GM23338 (cell line): ENCODE results near the gene STX17.

ENCODE experiments used
- CREB1 ChIP-seq: fragments of 250-450 bp; sonication (Bioruptor Pico); IDR thresholded peaks from 2 replicates; pipeline ENCODE4 v1.5.0; 2020; ENCODE audit warnings: low read depth, mild to moderate bottlenecking, moderate library complexity
- ETS1 ChIP-seq: IDR thresholded peaks from 2 replicates; pipeline ENCODE4 v1.6.1; 2016; ENCODE audit warnings: antibody characterized with exemption
- EZH2 ChIP-seq: fragments of 200-600 bp; sonication (generic); IDR thresholded peaks from one replicate; pipeline ENCODE4 v1.8.0; 2017; ENCODE audit warnings: antibody characterized with exemption, mild to moderate bottlenecking, low read depth; ENCODE audit not compliant: unreplicated experiment
- EZH2phosphoT487 ChIP-seq: fragments of 200-600 bp; sonication (generic); IDR thresholded peaks from one replicate; pipeline ENCODE4 v1.8.1; 2018; ENCODE audit warnings: antibody characterized with exemption; ENCODE audit not compliant: unreplicated experiment
- JUNB ChIP-seq: IDR thresholded peaks from one replicate; pipeline ENCODE4 v1.6.1; 2016; ENCODE audit warnings: antibody characterized with exemption; ENCODE audit not compliant: unreplicated experiment
- NANOG ChIP-seq: IDR thresholded peaks from 2 replicates; pipeline ENCODE4 v1.6.1; 2016; ENCODE audit warnings: antibody characterized with exemption, borderline replicate concordance
- POLR2AphosphoS5 ChIP-seq: IDR thresholded peaks from 2 replicates; pipeline ENCODE4 v1.6.1; 2016; ENCODE audit warnings: antibody characterized with exemption, low read depth
- STAT1 ChIP-seq: IDR thresholded peaks from one replicate; pipeline ENCODE4 v1.6.1; 2016; ENCODE audit warnings: antibody characterized with exemption; ENCODE audit not compliant: unreplicated experiment
- ZNF114 ChIP-seq: fragments of 250-450 bp; sonication (Bioruptor Pico); IDR thresholded peaks from 2 replicates; pipeline ENCODE4 v1.5.0; 2020; ENCODE audit warnings: mild to moderate bottlenecking, moderate library complexity
- TF ChIP-seq, protein P1 (sequence below), 2 experiments: fragments of 200-600 bp in 1 of 2; sonication (generic) in 1 of 2; conservative IDR thresholded peaks; 2 replicates each; pipeline versions ENCODE4 v1.5.1 to v1.6.1; 2016 to 2017; ENCODE audit warnings: antibody characterized with exemption in 2 of 2, low read depth in 2 of 2, mild to moderate bottlenecking in 2 of 2, moderate library complexity in 1 of 2
- TF ChIP-seq, protein P2 (sequence below): IDR thresholded peaks from one replicate; pipeline ENCODE4 v1.6.1; 2018; ENCODE audit warnings: antibody characterized with exemption; ENCODE audit not compliant: unreplicated experiment
- TF ChIP-seq, protein P3 (sequence below): fragments of 250-450 bp; sonication (Bioruptor Pico); IDR thresholded peaks from 2 replicates; pipeline ENCODE4 v1.5.0; 2020; ENCODE audit warnings: mild to moderate bottlenecking, moderate library complexity

GRCh38 chr9:99863955-99864354, 42.5 kb upstream of the STX17 start:
- TF ChIP-seq CREB1 (CRISPR knock-in tag) = no peak
- TF ChIP-seq, protein P1, sequence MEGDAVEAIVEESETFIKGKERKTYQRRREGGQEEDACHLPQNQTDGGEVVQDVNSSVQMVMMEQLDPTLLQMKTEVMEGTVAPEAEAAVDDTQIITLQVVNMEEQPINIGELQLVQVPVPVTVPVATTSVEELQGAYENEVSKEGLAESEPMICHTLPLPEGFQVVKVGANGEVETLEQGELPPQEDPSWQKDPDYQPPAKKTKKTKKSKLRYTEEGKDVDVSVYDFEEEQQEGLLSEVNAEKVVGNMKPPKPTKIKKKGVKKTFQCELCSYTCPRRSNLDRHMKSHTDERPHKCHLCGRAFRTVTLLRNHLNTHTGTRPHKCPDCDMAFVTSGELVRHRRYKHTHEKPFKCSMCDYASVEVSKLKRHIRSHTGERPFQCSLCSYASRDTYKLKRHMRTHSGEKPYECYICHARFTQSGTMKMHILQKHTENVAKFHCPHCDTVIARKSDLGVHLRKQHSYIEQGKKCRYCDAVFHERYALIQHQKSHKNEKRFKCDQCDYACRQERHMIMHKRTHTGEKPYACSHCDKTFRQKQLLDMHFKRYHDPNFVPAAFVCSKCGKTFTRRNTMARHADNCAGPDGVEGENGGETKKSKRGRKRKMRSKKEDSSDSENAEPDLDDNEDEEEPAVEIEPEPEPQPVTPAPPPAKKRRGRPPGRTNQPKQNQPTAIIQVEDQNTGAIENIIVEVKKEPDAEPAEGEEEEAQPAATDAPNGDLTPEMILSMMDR (conservative IDR thresholded peaks at IDR 0.05; ENCODE audit: low read depth in 2 of 2) = no peak
- no peak for TF ChIP-seq POLR2AphosphoS5
- TF ChIP-seq, protein P2, sequence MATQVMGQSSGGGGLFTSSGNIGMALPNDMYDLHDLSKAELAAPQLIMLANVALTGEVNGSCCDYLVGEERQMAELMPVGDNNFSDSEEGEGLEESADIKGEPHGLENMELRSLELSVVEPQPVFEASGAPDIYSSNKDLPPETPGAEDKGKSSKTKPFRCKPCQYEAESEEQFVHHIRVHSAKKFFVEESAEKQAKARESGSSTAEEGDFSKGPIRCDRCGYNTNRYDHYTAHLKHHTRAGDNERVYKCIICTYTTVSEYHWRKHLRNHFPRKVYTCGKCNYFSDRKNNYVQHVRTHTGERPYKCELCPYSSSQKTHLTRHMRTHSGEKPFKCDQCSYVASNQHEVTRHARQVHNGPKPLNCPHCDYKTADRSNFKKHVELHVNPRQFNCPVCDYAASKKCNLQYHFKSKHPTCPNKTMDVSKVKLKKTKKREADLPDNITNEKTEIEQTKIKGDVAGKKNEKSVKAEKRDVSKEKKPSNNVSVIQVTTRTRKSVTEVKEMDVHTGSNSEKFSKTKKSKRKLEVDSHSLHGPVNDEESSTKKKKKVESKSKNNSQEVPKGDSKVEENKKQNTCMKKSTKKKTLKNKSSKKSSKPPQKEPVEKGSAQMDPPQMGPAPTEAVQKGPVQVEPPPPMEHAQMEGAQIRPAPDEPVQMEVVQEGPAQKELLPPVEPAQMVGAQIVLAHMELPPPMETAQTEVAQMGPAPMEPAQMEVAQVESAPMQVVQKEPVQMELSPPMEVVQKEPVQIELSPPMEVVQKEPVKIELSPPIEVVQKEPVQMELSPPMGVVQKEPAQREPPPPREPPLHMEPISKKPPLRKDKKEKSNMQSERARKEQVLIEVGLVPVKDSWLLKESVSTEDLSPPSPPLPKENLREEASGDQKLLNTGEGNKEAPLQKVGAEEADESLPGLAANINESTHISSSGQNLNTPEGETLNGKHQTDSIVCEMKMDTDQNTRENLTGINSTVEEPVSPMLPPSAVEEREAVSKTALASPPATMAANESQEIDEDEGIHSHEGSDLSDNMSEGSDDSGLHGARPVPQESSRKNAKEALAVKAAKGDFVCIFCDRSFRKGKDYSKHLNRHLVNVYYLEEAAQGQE = no peak
- TF ChIP-seq EZH2 = no peak
- no peak for TF ChIP-seq ZNF114 (CRISPR knock-in tag)
- TF ChIP-seq ETS1 = no peak
- TF ChIP-seq EZH2phosphoT487 = no peak
- no peak for TF ChIP-seq STAT1
- TF ChIP-seq JUNB = no peak
- TF ChIP-seq NANOG = no peak
- TF ChIP-seq, protein P3, sequence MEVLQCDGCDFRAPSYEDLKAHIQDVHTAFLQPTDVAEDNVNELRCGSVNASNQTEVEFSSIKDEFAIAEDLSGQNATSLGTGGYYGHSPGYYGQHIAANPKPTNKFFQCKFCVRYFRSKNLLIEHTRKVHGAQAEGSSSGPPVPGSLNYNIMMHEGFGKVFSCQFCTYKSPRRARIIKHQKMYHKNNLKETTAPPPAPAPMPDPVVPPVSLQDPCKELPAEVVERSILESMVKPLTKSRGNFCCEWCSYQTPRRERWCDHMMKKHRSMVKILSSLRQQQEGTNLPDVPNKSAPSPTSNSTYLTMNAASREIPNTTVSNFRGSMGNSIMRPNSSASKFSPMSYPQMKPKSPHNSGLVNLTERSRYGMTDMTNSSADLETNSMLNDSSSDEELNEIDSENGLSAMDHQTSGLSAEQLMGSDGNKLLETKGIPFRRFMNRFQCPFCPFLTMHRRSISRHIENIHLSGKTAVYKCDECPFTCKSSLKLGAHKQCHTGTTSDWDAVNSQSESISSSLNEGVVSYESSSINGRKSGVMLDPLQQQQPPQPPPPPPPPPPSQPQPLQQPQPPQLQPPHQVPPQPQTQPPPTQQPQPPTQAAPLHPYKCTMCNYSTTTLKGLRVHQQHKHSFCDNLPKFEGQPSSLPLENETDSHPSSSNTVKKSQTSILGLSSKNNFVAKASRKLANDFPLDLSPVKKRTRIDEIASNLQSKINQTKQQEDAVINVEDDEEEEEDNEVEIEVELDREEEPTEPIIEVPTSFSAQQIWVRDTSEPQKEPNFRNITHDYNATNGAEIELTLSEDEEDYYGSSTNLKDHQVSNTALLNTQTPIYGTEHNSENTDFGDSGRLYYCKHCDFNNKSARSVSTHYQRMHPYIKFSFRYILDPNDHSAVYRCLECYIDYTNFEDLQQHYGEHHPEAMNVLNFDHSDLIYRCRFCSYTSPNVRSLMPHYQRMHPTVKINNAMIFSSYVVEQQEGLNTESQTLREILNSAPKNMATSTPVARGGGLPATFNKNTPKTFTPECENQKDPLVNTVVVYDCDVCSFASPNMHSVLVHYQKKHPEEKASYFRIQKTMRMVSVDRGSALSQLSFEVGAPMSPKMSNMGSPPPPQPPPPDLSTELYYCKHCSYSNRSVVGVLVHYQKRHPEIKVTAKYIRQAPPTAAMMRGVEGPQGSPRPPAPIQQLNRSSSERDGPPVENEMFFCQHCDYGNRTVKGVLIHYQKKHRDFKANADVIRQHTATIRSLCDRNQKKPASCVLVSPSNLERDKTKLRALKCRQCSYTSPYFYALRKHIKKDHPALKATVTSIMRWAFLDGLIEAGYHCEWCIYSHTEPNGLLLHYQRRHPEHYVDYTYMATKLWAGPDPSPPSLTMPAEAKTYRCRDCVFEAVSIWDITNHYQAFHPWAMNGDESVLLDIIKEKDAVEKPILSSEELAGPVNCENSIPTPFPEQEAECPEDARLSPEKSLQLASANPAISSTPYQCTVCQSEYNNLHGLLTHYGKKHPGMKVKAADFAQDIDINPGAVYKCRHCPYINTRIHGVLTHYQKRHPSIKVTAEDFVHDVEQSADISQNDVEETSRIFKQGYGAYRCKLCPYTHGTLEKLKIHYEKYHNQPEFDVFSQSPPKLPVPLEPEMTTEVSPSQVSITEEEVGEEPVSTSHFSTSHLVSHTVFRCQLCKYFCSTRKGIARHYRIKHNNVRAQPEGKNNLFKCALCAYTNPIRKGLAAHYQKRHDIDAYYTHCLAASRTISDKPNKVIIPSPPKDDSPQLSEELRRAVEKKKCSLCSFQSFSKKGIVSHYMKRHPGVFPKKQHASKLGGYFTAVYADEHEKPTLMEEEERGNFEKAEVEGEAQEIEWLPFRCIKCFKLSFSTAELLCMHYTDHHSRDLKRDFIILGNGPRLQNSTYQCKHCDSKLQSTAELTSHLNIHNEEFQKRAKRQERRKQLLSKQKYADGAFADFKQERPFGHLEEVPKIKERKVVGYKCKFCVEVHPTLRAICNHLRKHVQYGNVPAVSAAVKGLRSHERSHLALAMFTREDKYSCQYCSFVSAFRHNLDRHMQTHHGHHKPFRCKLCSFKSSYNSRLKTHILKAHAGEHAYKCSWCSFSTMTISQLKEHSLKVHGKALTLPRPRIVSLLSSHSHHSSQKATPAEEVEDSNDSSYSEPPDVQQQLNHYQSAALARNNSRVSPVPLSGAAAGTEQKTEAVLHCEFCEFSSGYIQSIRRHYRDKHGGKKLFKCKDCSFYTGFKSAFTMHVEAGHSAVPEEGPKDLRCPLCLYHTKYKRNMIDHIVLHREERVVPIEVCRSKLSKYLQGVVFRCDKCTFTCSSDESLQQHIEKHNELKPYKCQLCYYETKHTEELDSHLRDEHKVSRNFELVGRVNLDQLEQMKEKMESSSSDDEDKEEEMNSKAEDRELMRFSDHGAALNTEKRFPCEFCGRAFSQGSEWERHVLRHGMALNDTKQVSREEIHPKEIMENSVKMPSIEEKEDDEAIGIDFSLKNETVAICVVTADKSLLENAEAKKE = no peak
